ENCODE data around the gene PLEKHA5.

The PLEKHA5 gene

DNA sequence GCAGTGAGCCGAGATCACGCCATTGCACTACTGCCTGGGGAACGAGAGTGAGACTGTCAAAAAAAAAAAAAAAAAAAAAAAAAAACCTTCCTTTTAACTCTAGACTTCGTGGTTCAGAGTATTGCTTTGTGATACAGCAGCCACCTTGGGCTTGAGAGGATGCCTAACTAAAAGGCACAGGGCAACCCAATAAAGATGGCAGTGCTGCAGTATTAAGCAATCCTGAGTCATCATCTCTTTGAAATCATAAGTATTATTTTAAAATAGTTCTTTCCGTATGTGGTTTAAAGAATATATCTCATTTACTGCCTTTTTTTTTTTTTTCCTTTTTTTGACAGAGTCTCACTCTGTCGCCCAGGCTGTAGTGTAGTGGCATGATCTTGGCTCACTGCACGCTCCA is 116.1 kb downstream of the PLEKHA5 start:
- peak; percentile 21 for DNase-seq (ENCODE audit: low read depth)
- H3K4me3 ChIP-seq (ENCODE audit: low read length): no peak overlapping the region
- TF ChIP-seq, protein P1, sequence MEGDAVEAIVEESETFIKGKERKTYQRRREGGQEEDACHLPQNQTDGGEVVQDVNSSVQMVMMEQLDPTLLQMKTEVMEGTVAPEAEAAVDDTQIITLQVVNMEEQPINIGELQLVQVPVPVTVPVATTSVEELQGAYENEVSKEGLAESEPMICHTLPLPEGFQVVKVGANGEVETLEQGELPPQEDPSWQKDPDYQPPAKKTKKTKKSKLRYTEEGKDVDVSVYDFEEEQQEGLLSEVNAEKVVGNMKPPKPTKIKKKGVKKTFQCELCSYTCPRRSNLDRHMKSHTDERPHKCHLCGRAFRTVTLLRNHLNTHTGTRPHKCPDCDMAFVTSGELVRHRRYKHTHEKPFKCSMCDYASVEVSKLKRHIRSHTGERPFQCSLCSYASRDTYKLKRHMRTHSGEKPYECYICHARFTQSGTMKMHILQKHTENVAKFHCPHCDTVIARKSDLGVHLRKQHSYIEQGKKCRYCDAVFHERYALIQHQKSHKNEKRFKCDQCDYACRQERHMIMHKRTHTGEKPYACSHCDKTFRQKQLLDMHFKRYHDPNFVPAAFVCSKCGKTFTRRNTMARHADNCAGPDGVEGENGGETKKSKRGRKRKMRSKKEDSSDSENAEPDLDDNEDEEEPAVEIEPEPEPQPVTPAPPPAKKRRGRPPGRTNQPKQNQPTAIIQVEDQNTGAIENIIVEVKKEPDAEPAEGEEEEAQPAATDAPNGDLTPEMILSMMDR (conservative IDR thresholded peaks at IDR 0.05; ENCODE audit: low read length): no peak

DNA sequence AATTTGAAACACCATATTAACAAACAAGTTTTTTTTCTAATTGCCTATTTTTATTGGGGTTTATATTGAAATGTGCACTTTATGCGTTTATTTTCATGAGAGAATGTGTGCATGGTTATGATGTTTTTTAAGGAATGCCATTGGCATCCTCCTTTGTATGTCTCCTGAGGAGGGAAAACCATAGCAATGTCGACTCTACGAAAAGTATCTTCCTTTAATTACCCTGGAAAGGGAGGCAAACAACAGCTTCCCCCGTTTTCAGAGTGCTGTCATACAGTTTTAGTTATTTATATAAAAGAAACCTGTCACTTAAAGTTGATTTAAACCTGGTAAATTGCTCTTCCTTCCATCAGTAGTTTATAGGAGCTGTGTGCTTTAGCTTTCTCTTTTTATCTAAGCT is 117.4 kb downstream of the PLEKHA5 start:
- TF ChIP-seq, protein P1 (conservative IDR thresholded peaks at IDR 0.05; ENCODE audit: low read length): no peak
- DNase-seq (ENCODE audit: low read depth): no peak
- H3K4me3 ChIP-seq (ENCODE audit: low read length): no peak overlapping the region

DNA sequence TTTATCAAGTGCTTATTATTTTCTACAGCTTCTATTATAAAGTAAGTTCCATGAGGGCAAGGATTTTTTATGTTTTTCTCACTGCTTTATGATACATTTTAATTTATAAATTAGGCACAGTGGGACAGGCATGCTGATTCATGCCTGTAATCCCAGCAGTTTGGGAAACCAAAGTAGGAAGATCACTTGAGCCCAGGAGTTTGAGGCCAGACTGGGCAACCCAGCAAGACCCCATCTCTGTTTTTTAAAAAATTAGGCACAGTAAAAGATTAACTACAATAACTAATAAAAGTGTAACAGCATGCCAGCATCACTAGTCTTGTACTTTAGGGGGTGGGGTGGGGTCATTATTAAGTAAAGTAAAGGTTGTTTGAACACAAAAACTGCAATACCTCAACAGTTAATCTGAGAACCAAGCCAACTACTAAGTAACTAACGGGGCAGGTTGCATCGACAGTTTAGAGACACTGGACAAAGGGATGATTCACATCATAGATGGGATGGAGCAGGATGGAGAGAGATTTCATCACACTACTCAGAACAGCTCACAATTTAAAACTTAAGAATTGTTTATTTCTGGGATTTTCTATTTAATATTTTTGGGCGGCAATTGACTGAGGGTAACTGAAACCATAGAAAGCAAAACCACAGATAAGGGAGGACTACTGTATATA is 119.5 kb downstream of the PLEKHA5 start:
- DNase-seq (ENCODE audit: low read depth): peak; percentile 74
- no peak overlapping the region for H3K4me3 ChIP-seq (ENCODE audit: low read length)
- TF ChIP-seq, protein P1 (conservative IDR thresholded peaks at IDR 0.05; ENCODE audit: low read length): no peak

DNA sequence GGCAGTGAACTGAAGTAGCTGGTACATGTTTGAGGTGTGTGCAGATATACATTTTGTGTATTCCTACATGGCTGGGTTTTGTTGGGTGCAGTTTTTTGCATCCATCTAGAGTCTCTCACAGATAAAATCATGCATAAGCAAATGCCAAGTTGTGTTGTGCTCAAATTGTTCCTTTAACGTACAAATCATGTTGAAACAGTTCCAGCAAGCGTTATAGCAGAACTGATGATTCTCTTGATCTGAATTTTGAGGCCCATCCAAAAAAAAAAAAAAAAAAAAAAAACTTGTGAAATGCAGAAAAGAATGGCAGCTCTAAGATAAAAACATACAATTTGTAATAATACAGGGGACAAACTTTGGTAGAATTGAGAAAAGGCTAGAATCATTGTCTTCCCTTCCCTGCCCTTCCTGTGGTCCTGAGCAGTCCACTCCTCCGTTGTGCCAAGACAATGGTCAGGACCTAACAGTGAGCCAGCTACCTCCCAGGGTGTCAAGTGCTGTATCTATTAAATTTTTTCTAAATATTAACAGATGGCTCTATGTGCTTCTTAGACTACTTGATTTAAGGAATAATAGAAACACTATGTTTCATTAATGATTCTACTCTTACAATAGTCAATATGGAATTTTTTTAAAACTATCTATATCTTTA is 122.1 kb downstream of the PLEKHA5 start:
- no peak overlapping the region for H3K4me3 ChIP-seq (ENCODE audit: low read length)
- TF ChIP-seq, protein P1 (conservative IDR thresholded peaks at IDR 0.05; ENCODE audit: low read length): no peak
- DNase-seq (ENCODE audit: low read depth): peak; percentile 18

DNA sequence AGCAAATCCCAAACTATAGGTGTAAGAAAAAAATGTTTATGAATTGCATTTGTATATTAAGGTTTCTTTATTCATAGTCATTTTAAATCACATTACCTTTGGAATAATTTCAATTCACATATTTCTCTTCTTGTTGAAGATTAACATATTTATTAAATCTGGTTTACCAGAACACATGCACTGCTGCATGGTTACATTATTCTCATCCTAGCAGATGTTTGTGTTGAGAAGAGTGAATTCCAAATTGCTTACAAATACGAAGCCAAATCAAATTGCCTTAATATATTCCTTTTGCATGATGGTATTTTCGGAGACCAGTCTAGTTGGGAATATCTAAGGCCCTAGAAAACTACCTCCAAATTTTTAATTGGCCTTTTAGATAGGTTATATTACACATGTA is 130.6 kb downstream of the PLEKHA5 start:
- TF ChIP-seq, protein P1 (conservative IDR thresholded peaks at IDR 0.05; ENCODE audit: low read length): no peak

DNA sequence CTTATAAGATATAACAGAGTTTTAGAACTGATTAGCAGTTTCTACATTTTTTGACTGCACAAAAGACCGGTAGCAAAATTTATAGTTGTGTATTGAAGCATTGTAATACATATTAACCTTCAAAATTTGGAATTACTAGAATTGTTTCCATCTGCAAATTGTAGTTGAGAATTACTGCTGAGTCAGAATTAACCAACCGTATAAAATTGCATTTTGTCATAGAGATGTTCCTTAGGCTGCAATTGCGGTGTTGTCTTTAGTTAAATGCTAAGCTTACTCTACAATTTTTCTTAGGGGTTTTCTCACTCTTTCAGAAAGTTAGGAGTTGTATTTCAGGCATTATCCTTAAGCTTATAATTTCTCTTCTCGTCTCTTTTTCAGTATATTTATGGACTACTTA is 132.2 kb downstream of the PLEKHA5 start:
- H3K4me3 ChIP-seq (ENCODE audit: low read length): no peak overlapping the region
- TF ChIP-seq, protein P1 (conservative IDR thresholded peaks at IDR 0.05; ENCODE audit: low read length): no peak
- DNase-seq (ENCODE audit: low read depth): no peak

More for the DNA sequence above, 130.6 kb downstream of the PLEKHA5 start:
- no peak for DNase-seq (ENCODE audit: low read depth)
- no peak overlapping the region for H3K4me3 ChIP-seq (ENCODE audit: low read length)

DNA sequence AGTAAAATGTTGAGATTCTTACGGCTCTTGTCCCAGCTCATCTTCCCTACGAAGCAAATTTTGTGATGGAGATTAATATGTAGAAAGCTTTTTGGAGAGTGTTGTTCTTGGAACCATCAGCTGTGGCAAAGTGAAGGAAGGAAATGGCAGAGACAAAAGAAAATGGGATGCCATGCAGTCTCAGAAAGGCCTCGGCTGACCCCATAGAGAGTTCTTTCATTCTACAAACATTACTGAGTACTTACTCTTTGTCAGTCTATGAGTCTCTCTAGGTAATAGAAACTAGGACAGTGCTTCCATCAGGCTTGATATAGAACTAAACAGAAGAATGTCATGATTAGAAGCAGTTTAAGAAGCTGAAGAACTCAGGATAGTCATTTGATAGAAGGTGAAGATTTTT is 134.1 kb downstream of the PLEKHA5 start:
- DNase-seq (ENCODE audit: low read depth): no peak
- H3K4me3 ChIP-seq (ENCODE audit: low read length): no peak overlapping the region

More for the DNA sequence above, 134.1 kb downstream of the PLEKHA5 start:
- TF ChIP-seq, protein P1 (conservative IDR thresholded peaks at IDR 0.05; ENCODE audit: low read length): no peak

Data from AG10803 (cell line).